ENCODE results near the gene EPHB1.
"Not testable (repeated sequence)": the region's sequence is repeated elsewhere in the genome, so short reads cannot be mapped to it uniquely, and the experiment has no call there.

EPHB1 gene

GRCh38 chr3:135034291-135034768, 239.3 kb downstream of the EPHB1 start:
- Mint-ChIP-seq H3K4me3 (no peak overlapping the region), H3K27me3 (peaks cover 29% of the 10 kb centered on the region), H3K36me3 (ENCODE audit: low read depth) (no peaks in the 10 kb centered on the region), H3K27ac (no peak overlapping the region), H3K9me3 (no peaks in the 10 kb centered on the region), H3K4me1 (ENCODE audit: low read depth) (peaks cover 6% of the 10 kb centered on the region)
- intact Hi-C loops (cut with micrococcal nuclease) = no loop called here

GRCh38 chr3:135034891-135035440, 239.9 kb downstream of the EPHB1 start:
- Mint-ChIP-seq H3K4me3 (no peak overlapping the region), H3K9me3 (no peaks in the 10 kb centered on the region), H3K4me1 (ENCODE audit: low read depth) (peaks cover 6% of the 10 kb centered on the region), H3K27ac (no peak overlapping the region), H3K27me3 (peaks cover 27% of the 10 kb centered on the region), H3K36me3 (ENCODE audit: low read depth) (no peaks in the 10 kb centered on the region)
- intact Hi-C loops (cut with micrococcal nuclease) = no loop called here

- no peaks in the 10 kb centered on the region for H3K36me3 Mint-ChIP-seq (ENCODE audit: low read depth)
- H3K9me3 Mint-ChIP-seq = no peaks in the 10 kb centered on the region
- no peak overlapping the region for H3K4me3 Mint-ChIP-seq
- intact Hi-C loops (cut with micrococcal nuclease) = no loop called here
- H3K27ac Mint-ChIP-seq = no peak overlapping the region
- H3K27me3 Mint-ChIP-seq = no peaks in the 10 kb centered on the region
- H3K4me1 Mint-ChIP-seq (ENCODE audit: low read depth) = no peaks in the 10 kb centered on the region
These were observed 243.1 kb downstream of the EPHB1 start for GRCh38 chr3:135038186-135038585.

GRCh38 chr3:135039536-135039935, 244.5 kb downstream of the EPHB1 start:
- H3K9me3 Mint-ChIP-seq, H3K27ac Mint-ChIP-seq, H3K27me3 Mint-ChIP-seq: not testable (repeated sequence)

GRCh38 chr3:135040321-135041240, 245.5 kb downstream of the EPHB1 start:
- intact Hi-C loops (cut with micrococcal nuclease) = no loop called here
- Mint-ChIP-seq H3K27ac (no peak overlapping the region), H3K4me1 (ENCODE audit: low read depth) (no peaks in the 10 kb centered on the region), H3K36me3 (ENCODE audit: low read depth) (no peaks in the 10 kb centered on the region), H3K4me3 (no peak overlapping the region), H3K9me3 (no peaks in the 10 kb centered on the region), H3K27me3 (no peaks in the 10 kb centered on the region)

More at GRCh38 chr3:135039536-135039935, 244.5 kb downstream of the EPHB1 start:
- H3K4me1 Mint-ChIP-seq (ENCODE audit: low read depth); H3K36me3 Mint-ChIP-seq (ENCODE audit: low read depth); H3K4me3 Mint-ChIP-seq; intact Hi-C loops (cut with micrococcal nuclease): not testable (repeated sequence)

- no peaks in the 10 kb centered on the region for H3K27me3 Mint-ChIP-seq
- no peaks in the 10 kb centered on the region for H3K9me3 Mint-ChIP-seq
- no peak overlapping the region for H3K27ac Mint-ChIP-seq
- H3K4me3 Mint-ChIP-seq = no peak overlapping the region
- no peaks in the 10 kb centered on the region for H3K36me3 Mint-ChIP-seq (ENCODE audit: low read depth)
- H3K4me1 Mint-ChIP-seq (ENCODE audit: low read depth) = no peaks in the 10 kb centered on the region
- intact Hi-C loops (cut with micrococcal nuclease) = no loop called here
These were observed 246.5 kb downstream of the EPHB1 start for GRCh38 chr3:135041601-135042000.

GRCh38 chr3:135047061-135047460, 252.0 kb downstream of the EPHB1 start:
- intact Hi-C loops (cut with micrococcal nuclease) = no loop called here

GRCh38 chr3:135050536-135050935, 255.5 kb downstream of the EPHB1 start:
- Mint-ChIP-seq H3K4me1 (ENCODE audit: low read depth) (no peaks in the 10 kb centered on the region), H3K27ac (no peak overlapping the region), H3K36me3 (ENCODE audit: low read depth) (no peaks in the 10 kb centered on the region), H3K9me3 (peaks cover 8% of the 10 kb centered on the region), H3K27me3 (no peaks in the 10 kb centered on the region), H3K4me3 (no peak overlapping the region)
- intact Hi-C loops (cut with micrococcal nuclease) = no loop called here

More at GRCh38 chr3:135047061-135047460, 252.0 kb downstream of the EPHB1 start:
- Mint-ChIP-seq H3K9me3 (peaks cover 8% of the 10 kb centered on the region), H3K27ac (no peak overlapping the region), H3K4me3 (no peak overlapping the region), H3K27me3 (no peaks in the 10 kb centered on the region), H3K4me1 (ENCODE audit: low read depth) (no peaks in the 10 kb centered on the region), H3K36me3 (ENCODE audit: low read depth) (no peaks in the 10 kb centered on the region)

GRCh38 chr3:135051409-135051973, 256.4 kb downstream of the EPHB1 start:
- Mint-ChIP-seq H3K4me3 (no peak overlapping the region), H3K27ac (no peak overlapping the region), H3K9me3 (peaks cover 8% of the 10 kb centered on the region), H3K27me3 (no peaks in the 10 kb centered on the region), H3K36me3 (ENCODE audit: low read depth) (no peaks in the 10 kb centered on the region), H3K4me1 (ENCODE audit: low read depth) (no peaks in the 10 kb centered on the region)
- intact Hi-C loops (cut with micrococcal nuclease) = no loop called here

GRCh38 chr3:135055449-135055848, 260.4 kb downstream of the EPHB1 start:
- H3K4me1 Mint-ChIP-seq (ENCODE audit: low read depth) = no peaks in the 10 kb centered on the region
- no peaks in the 10 kb centered on the region for H3K36me3 Mint-ChIP-seq (ENCODE audit: low read depth)
- intact Hi-C loops (cut with micrococcal nuclease) = no loop called here
- no peak overlapping the region for H3K27ac Mint-ChIP-seq
- peaks cover 6% of the 10 kb centered on the region for H3K9me3 Mint-ChIP-seq
- no peaks in the 10 kb centered on the region for H3K27me3 Mint-ChIP-seq
- no peak overlapping the region for H3K4me3 Mint-ChIP-seq

- Mint-ChIP-seq H3K27ac (no peak overlapping the region), H3K4me1 (ENCODE audit: low read depth) (no peaks in the 10 kb centered on the region), H3K4me3 (no peak overlapping the region), H3K9me3 (no peaks in the 10 kb centered on the region), H3K36me3 (ENCODE audit: low read depth) (no peaks in the 10 kb centered on the region), H3K27me3 (no peaks in the 10 kb centered on the region)
- intact Hi-C loops (cut with micrococcal nuclease) = no loop called here
These were observed 261.1 kb downstream of the EPHB1 start for GRCh38 chr3:135056084-135056730.

- Mint-ChIP-seq H3K27ac (no peak overlapping the region), H3K4me1 (ENCODE audit: low read depth) (no peaks in the 10 kb centered on the region), H3K27me3 (no peaks in the 10 kb centered on the region)
These were observed 261.8 kb downstream of the EPHB1 start for GRCh38 chr3:135056733-135057310.

GRCh38 chr3:135057996-135058395, 262.9 kb downstream of the EPHB1 start:
- Mint-ChIP-seq H3K27ac (no peak overlapping the region), H3K36me3 (ENCODE audit: low read depth) (no peaks in the 10 kb centered on the region), H3K4me3 (no peak overlapping the region), H3K27me3 (no peaks in the 10 kb centered on the region), H3K4me1 (ENCODE audit: low read depth) (no peaks in the 10 kb centered on the region), H3K9me3 (peaks cover 8% of the 10 kb centered on the region)
- intact Hi-C loops (cut with micrococcal nuclease) = no loop called here

More at GRCh38 chr3:135056733-135057310, 261.8 kb downstream of the EPHB1 start:
- Mint-ChIP-seq H3K9me3 (no peaks in the 10 kb centered on the region), H3K36me3 (ENCODE audit: low read depth) (no peaks in the 10 kb centered on the region), H3K4me3 (no peak overlapping the region)
- intact Hi-C loops (cut with micrococcal nuclease) = no loop called here

Measured in dendritic cell treated with granulocyte-macrophage colony-stimulating factor and Interleukin-4, amounts not matched to agents 40 ng/mL and 50 ng/mL, for 4 days (primary cell).